K562 (cell line): Measurements from ENCODE around the gene IFT25. TPM values are rescaled to one million over a fixed set of nuclear protein-coding genes. Genes with fewer than 3 reads are reported as not detected.

Source experiments
- ATAC-seq: fragments of 200-7000 bp; cut with Tn5 transposase; 3 replicates; pipeline ENCODE4 v1.9.1; 2020; ENCODE audit warnings: moderate library complexity
- BruUV-seq: library from RNA; stranded (reverse); fragments of 400-500 nt; replicated peaks from 2 replicates; lab custom pipeline; 2021; lab: Mats Ljungman, UMichigan
- CTCF ChIA-PET: fragments of 300-600 bp; formaldehyde crosslinking; extraction: SDS; loops from one replicate; lab custom pipeline; 2021; ENCODE audit warnings: low intra/inter-chr PET ratio; lab: Yijun Ruan, JAX
- POLR2A ChIA-PET: fragments of 300-600, 350-650 bp; sonication (Branson Sonifier 250); formaldehyde crosslinking; extraction: SDS; loops from one replicate; lab custom pipeline; 2021; ENCODE audit warnings: antibody characterized with exemption, inconsistent platforms; lab: Yijun Ruan, JAX
- DNase-seq, 4 experiments: peaks; one replicate each; pipeline versions ENCODE4 v3.0.0 to v3.0.0-alpha.2; 2011 to 2018; ENCODE audit warnings: low spot score in 3 of 4, mixed read lengths in 3 of 4; ENCODE audit errors: extremely low read depth in 1 of 4
- FAIRE-seq: peaks from 2 replicates; lab custom pipeline; 2011; peaks lifted over from hg19 to GRCh38; lab: Jason Lieb, UNC
- H2AFZ ChIP-seq: 2 replicates; pipeline ENCODE4 v1.6.0; 2011; ENCODE audit warnings: low read depth, low read length, control low read depth, inconsistent platforms
- H3K27ac ChIP-seq: fragments of 200-600 bp; 3 replicates; pipeline ENCODE4 v1.8.0; 2011; ENCODE audit warnings: low read depth, mild to moderate bottlenecking, control low read depth, inconsistent platforms, low read length, moderate library complexity, mixed read lengths; ENCODE audit errors: extremely low read depth
- H3K27me3 ChIP-seq, 2 experiments: fragments of 300-600 bp in 1 of 2; 2 replicates in 1 of 2; 3 replicates in 1 of 2; pipeline versions ENCODE4 v1.6.0 to v1.8.0; 2011; ENCODE audit warnings: inconsistent platforms in 2 of 2, low read length in 2 of 2, mild to moderate bottlenecking in 1 of 2, mixed read lengths in 1 of 2, moderate library complexity in 1 of 2; ENCODE audit not compliant: control insufficient read depth in 2 of 2, insufficient read depth in 2 of 2
- H3K36me3 ChIP-seq: fragments of 300-600 bp; 3 replicates; pipeline ENCODE4 v1.8.0; 2011; ENCODE audit warnings: mild to moderate bottlenecking, low read length, inconsistent platforms; ENCODE audit not compliant: control insufficient read depth, insufficient read depth
- H3K4me1 ChIP-seq, 2 experiments: fragments of 200-600 bp in 1 of 2; replicated peaks in 1 of 2; 2 replicates in 1 of 2; 3 replicates in 1 of 2; pipeline versions ENCODE4 v1.5.1 to v1.8.0; 2011; ENCODE audit warnings: inconsistent platforms in 2 of 2, low read length in 2 of 2, mild to moderate bottlenecking in 1 of 2, mixed read lengths in 1 of 2, moderate library complexity in 1 of 2; ENCODE audit not compliant: control insufficient read depth in 2 of 2, insufficient read depth in 2 of 2
- H3K4me2 ChIP-seq: 2 replicates; pipeline ENCODE4 v1.6.1; 2011; ENCODE audit warnings: low read length, control low read depth, inconsistent platforms, mixed read lengths; ENCODE audit not compliant: insufficient read depth
- H3K4me3 ChIP-seq: fragments of 200-600 bp; sonication (generic), shearing (Covaris generic); 2 replicates; pipeline ENCODE4 v1.5.1; 2016; ENCODE audit warnings: control low read depth, inconsistent platforms
- H3K79me2 ChIP-seq: fragments of 200-600 bp; 3 replicates; pipeline ENCODE4 v1.8.0; 2011; ENCODE audit warnings: low read length, inconsistent platforms; ENCODE audit not compliant: control insufficient read depth, insufficient read depth
- H3K9ac ChIP-seq, 2 experiments: 2 replicates each; pipeline versions ENCODE4 v1.6.0 to v1.6.1; 2011; ENCODE audit warnings: low read depth in 2 of 2, low read length in 2 of 2, control low read depth in 1 of 2, inconsistent platforms in 1 of 2, mild to moderate bottlenecking in 1 of 2, mixed read lengths in 1 of 2; ENCODE audit not compliant: insufficient read depth in 1 of 2
- H3K9me1 ChIP-seq: one replicate; pipeline ENCODE4 v1.6.0; 2011; ENCODE audit warnings: inconsistent platforms, mild to moderate bottlenecking, low read length, moderate library complexity; ENCODE audit not compliant: control insufficient read depth, insufficient read depth
- H3K9me3 ChIP-seq: replicated peaks from 2 replicates; pipeline ENCODE4 v1.5.1; 2011; ENCODE audit warnings: low read depth, low read length, inconsistent platforms; ENCODE audit not compliant: control insufficient read depth, insufficient read depth
- H4K20me1 ChIP-seq: replicated peaks from 2 replicates; pipeline ENCODE4 v1.6.1; 2011; ENCODE audit warnings: low read length, inconsistent platforms, mixed read lengths; ENCODE audit not compliant: control insufficient read depth, insufficient read depth
- ARHGAP35 ChIP-seq: fragments of 450-650 bp; IDR thresholded peaks from 2 replicates; pipeline ENCODE4 v1.6.1; 2018; ENCODE audit not compliant: partially characterized antibody
- CHD7 ChIP-seq: fragments of 200-600 bp; sonication (generic); IDR thresholded peaks from one replicate; pipeline ENCODE4 v1.6.1; 2012; ENCODE audit warnings: mild to moderate bottlenecking, low read depth, low read length, inconsistent platforms
- TCF3 ChIP-seq: sonication (generic); formaldehyde crosslinking; IDR thresholded peaks from 2 replicates; pipeline ENCODE4 v1.4.0; 2020; ENCODE audit warnings: mild to moderate bottlenecking, missing genetic modification reagents
- U2AF1 ChIP-seq: fragments of 200-400 bp; formaldehyde crosslinking; optimal IDR thresholded peaks from 2 replicates; pipeline ENCODE3; 2017; ENCODE audit warnings: mild to moderate bottlenecking, low read depth, low read length, moderate library complexity
- ZNF212 ChIP-seq: fragments of 450-650 bp; formaldehyde crosslinking; IDR thresholded peaks from 2 replicates; pipeline ENCODE4 v1.4.0; 2020; ENCODE audit warnings: mild to moderate bottlenecking
- WGBS: fragments of 100-300 bp; shearing (Covaris generic); methylation state at CpG from one replicate; pipeline ENCODE4 v1.1.6; 2016; ENCODE audit warnings: low coverage, mixed read lengths; ENCODE audit not compliant: insufficient coverage; ENCODE audit errors: missing lambda C conversion rate; 5-methylcytosine and 5-hydroxymethylcytosine counted together
- in situ Hi-C: fragments of 300-500 bp; cut with MboI; formaldehyde crosslinking; loops from 4 replicates; pipeline ENCODE4 v1.15.0; 2018; ENCODE audit warnings: inconsistent platforms, mixed read lengths
- intact Hi-C: fragments of 100-400 bp; cut with micrococcal nuclease; formaldehyde crosslinking; loops from 2 replicates; pipeline ENCODE4 v1.14.2; 2022
- polyA plus RNA-seq, 8 experiments: library from polyadenylated mRNA; depleted of rRNA in 4 of 8; stranded (reverse) in 5 of 8; unstranded in 3 of 8; fragments of >200 nt; fragmentation: Nextera tagmentation in 2 of 8; fragmentation: Illumina TruSeq in 1 of 8; extraction: Ambion mirVana in 2 of 8; extraction: Trizol in 1 of 8; gene quantifications; 2 replicates each; pipeline versions ENCODE4 v1.2.1 to v1.2.3, GENCODE V29; 2011 to 2014; ENCODE audit warnings: inconsistent platforms in 1 of 8, missing spikeins in 1 of 8
- total RNA-seq, 7 experiments: library from RNA; depleted of rRNA in 6 of 7; stranded (reverse); fragments of >200 nt in 6 of 7; fragmentation: Illumina TruSeq in 2 of 7; extraction: Trizol in 2 of 7; gene quantifications; 2 replicates each; pipeline versions ENCODE4 v1.2.1 to v1.2.3, GENCODE V29; 2011 to 2021; ENCODE audit warnings: low replicate concordance in 1 of 7
- TF ChIP-seq, protein P1 (sequence below), 3 experiments: IDR thresholded peaks in 2 of 3; conservative IDR thresholded peaks in 1 of 3; 2 replicates each; pipeline ENCODE4 v1.5.1; 2011 to 2012; ENCODE audit warnings: low read length in 3 of 3, mild to moderate bottlenecking in 3 of 3, control low read depth in 2 of 3, improper control_type of control experiment in 1 of 3, inconsistent platforms in 1 of 3, low read depth in 1 of 3, mixed read lengths in 1 of 3, moderate library complexity in 1 of 3; ENCODE audit not compliant: insufficient read depth in 2 of 3

IFT25 gene
- total and polyA plus RNA-seq, 9 of the 15 experiments (the other 6 are each of a cell fraction or from before 2014, with no cell fraction given) = 93.6 to 209 (median 167) TPM

DNA sequence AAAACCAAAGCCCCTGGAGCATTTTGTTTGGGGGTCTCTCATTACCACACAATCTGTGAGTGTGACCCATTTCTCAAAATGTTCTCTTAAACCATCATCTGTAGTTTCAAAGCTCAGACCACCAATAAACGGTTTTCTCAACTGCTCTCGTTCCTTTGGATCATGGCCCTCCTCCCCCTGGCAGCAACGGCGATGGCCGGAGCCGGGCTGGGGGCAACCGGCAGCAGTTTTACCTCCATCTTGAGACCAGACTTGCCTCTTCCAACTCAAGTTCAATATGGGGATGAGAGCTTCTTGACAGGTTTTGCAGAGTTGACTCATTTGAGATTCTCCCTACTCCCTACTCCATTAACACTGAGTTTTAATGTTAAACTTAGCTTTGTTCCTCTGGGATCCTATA is 30.4 kb upstream of the IFT25 start:
- ChIA-PET POLR2A (no interaction called here), CTCF (no interaction called here)
- Histone ChIP-seq H3K36me3 (peaks cover 4% of the 10 kb centered on the region; the same call in 1 of the 3 replicates), H4K20me1 (no peaks in the 10 kb centered on the region), H3K27me3 (no peaks in the 10 kb centered on the region), H3K4me3 (no peak overlapping the region), H3K9me3 (no peaks in the 10 kb centered on the region), H3K9me1 (no peaks in the 10 kb centered on the region), H3K4me2 (no peak overlapping the region), H3K9ac (no peak overlapping the region), H2AFZ (no peak overlapping the region), H3K4me1 (no peaks in the 10 kb centered on the region; a peak in 2 of 5 replicates), H3K27ac (no peak overlapping the region), H3K79me2 (no peaks in the 10 kb centered on the region)
- FAIRE-seq = no peak
- BruUV-seq = no TSS peak
- no peak for DNase-seq
- intact Hi-C loops (no loop called here), in situ Hi-C loops (no loop called here)
- TF ChIP-seq ARHGAP35 = no peak
- no peak for TF ChIP-seq ZNF212 (CRISPR knock-in tag)
- TF ChIP-seq U2AF1 = no peak
- TF ChIP-seq, protein P1, sequence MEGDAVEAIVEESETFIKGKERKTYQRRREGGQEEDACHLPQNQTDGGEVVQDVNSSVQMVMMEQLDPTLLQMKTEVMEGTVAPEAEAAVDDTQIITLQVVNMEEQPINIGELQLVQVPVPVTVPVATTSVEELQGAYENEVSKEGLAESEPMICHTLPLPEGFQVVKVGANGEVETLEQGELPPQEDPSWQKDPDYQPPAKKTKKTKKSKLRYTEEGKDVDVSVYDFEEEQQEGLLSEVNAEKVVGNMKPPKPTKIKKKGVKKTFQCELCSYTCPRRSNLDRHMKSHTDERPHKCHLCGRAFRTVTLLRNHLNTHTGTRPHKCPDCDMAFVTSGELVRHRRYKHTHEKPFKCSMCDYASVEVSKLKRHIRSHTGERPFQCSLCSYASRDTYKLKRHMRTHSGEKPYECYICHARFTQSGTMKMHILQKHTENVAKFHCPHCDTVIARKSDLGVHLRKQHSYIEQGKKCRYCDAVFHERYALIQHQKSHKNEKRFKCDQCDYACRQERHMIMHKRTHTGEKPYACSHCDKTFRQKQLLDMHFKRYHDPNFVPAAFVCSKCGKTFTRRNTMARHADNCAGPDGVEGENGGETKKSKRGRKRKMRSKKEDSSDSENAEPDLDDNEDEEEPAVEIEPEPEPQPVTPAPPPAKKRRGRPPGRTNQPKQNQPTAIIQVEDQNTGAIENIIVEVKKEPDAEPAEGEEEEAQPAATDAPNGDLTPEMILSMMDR (IDR thresholded peaks at IDR 0.05 in 2 of 3, conservative IDR thresholded peaks at IDR 0.05 in 1 of 3; ENCODE audit: insufficient read depth in 2 of 3, low read depth in 1 of 3, low read length in 3 of 3) = no peak
- no peak for TF ChIP-seq TCF3
- no peak for TF ChIP-seq CHD7
- 65% methylated on average over 7 of the region's 7 CpGs for WGBS
- ATAC-seq = no peak
